Heart left ventricle (tissue), 13 donors: ENCODE results near the gene PLCH1.

Experiments
- POLR2A ChIP-seq, 2 donors: fragments of 450-650 bp; IDR thresholded peaks; one replicate each; pipeline ENCODE4 v1.6.1; 2017; ENCODE audit warnings: antibody characterized with exemption in 2 of 2, mild to moderate bottlenecking in 2 of 2, moderate library complexity in 2 of 2
- TF ChIP-seq, protein P1 (sequence below), 12 donors: fragments of 200-600 bp; sonication (generic) in 4 of 12; IDR thresholded peaks; one replicate each; pipeline versions ENCODE4 v1.5.0 to v1.8.0; 2018 to 2022; ENCODE audit warnings: antibody characterized with exemption in 12 of 12, mild to moderate bottlenecking in 5 of 12
- donor health status: ischemic (EF 13 %, LVEDD 7.1; RV severe dilation, severe dysfunction).
- donor health status: DM: no; HTN: yes; CAD: no.
- donor health status: DM: no; HTN: no; CAD: no.
- donor health status: ischemic (EF 25% LVEDD 6.9; RV normal size, moderate dysfunction).
- donor health status: ischemic (EF 25% LVEDD 5.7; RV mildly dilated, moderate dysfunction).
- donor health status: ischemic (EF 35%, LVEDD 5.7; RV mildly dilated, moderate dysfunction).
- donor health status: nonischemic (EF 11% LVEDD 7.7; RV severe dilation, severe dysfunction).
- donor health status: DM: yes; HTN: yes; CAD: no.
- donor health status: PGD.
- donor health status: ischemic (EF 29% LVEDD 5.4; RV normal size, mild dysfunction).
- donor health status: nonischemic (EF 23%, LVEDD 6.1; RV moderate dilation, normal function).

DNA sequence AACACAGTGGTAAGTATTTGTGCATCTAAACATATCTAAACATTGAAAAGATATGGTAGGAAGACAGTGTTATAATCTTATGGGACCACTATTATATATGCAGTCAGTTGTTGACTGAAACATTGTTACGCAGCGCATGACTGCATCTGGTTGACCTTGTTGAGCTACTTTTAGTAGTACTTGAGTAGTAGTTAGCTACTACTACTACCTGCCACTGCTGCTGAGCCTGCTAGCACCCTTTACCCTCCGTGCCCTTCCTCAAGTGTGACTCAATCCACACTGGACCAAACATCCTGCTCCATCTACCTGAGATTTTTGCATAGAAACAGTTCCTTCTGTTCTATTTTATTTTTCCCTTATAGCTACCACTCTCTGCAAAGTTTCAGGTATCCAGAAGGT is 327.8 kb downstream of the PLCH1 start:
- TF ChIP-seq, protein P1, sequence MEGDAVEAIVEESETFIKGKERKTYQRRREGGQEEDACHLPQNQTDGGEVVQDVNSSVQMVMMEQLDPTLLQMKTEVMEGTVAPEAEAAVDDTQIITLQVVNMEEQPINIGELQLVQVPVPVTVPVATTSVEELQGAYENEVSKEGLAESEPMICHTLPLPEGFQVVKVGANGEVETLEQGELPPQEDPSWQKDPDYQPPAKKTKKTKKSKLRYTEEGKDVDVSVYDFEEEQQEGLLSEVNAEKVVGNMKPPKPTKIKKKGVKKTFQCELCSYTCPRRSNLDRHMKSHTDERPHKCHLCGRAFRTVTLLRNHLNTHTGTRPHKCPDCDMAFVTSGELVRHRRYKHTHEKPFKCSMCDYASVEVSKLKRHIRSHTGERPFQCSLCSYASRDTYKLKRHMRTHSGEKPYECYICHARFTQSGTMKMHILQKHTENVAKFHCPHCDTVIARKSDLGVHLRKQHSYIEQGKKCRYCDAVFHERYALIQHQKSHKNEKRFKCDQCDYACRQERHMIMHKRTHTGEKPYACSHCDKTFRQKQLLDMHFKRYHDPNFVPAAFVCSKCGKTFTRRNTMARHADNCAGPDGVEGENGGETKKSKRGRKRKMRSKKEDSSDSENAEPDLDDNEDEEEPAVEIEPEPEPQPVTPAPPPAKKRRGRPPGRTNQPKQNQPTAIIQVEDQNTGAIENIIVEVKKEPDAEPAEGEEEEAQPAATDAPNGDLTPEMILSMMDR (IDR thresholded peaks at IDR 0.05): no peak
- no peak for TF ChIP-seq POLR2A (IDR thresholded peaks at IDR 0.05)
